ENCODE measurements around the gene IFT74. TPM values are rescaled to one million over a fixed set of nuclear protein-coding genes. Genes with fewer than 3 reads are reported as not detected.
A peak's percentile ranks its signal among the peaks of the same experiment; 100 is the strongest.

Gene IFT74
- total and polyA plus RNA-seq, 2 of the 13 experiments (the other 11 are each of a cell fraction or from before 2014, with no cell fraction given), result 4.2 to 12.3 TPM

GRCh38 chr9:26946753-26947727 is 9.2 kb upstream of the IFT74 start, which contains the start of gene PLAA (continued):
- TF ChIP-seq SMAD1 (CRISPR knock-in tag; IDR thresholded peaks at IDR 0.05; ENCODE audit: borderline replicate concordance, low read depth), result peak; percentile 91; the same call in 1 of the 2 replicates
- TF ChIP-seq, protein P1, sequence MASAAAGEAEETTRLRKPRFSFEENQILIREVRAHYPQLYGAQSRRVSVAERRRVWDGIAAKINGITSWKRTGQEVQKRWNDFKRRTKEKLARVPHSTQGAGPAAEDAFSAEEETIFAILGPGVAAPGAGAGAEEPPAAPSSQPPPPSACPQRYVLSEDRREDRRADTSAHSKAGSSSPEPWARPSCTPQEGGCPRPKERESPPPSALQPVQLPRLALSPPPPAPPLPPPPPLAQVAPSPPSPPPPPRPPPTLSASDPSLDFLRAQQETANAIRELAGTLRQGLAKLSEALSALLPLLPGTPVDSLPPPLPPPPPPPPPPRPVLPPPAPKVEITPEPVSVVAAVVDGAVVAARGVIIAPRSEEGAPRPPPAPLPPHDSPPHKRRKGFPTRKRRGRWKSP (CRISPR knock-in tag; IDR thresholded peaks at IDR 0.05), result no peak
- TF ChIP-seq ZNF451 (CRISPR knock-in tag; IDR thresholded peaks at IDR 0.05), result 0 out of 2 replicates have a peak, but pooled peaks have one; percentile 42
- peak; percentile 39 for TF ChIP-seq HNRNPK (IDR thresholded peaks at IDR 0.05; ENCODE audit: low read depth, low read length, poor library complexity, severe bottlenecking)
- TF ChIP-seq SUZ12 (IDR thresholded peaks at IDR 0.05; ENCODE audit: low read depth, low read length), result peak; percentile 53
- TF ChIP-seq, protein P2, sequence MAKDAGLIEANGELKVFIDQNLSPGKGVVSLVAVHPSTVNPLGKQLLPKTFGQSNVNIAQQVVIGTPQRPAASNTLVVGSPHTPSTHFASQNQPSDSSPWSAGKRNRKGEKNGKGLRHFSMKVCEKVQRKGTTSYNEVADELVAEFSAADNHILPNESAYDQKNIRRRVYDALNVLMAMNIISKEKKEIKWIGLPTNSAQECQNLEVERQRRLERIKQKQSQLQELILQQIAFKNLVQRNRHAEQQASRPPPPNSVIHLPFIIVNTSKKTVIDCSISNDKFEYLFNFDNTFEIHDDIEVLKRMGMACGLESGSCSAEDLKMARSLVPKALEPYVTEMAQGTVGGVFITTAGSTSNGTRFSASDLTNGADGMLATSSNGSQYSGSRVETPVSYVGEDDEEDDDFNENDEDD (CRISPR knock-in tag; IDR thresholded peaks at IDR 0.05; ENCODE audit: borderline replicate concordance), result peak; percentile 94; the same call in 1 of the 2 replicates
- TF ChIP-seq TRIM22 (IDR thresholded peaks at IDR 0.05), result no peak
- TF ChIP-seq, protein P3, sequence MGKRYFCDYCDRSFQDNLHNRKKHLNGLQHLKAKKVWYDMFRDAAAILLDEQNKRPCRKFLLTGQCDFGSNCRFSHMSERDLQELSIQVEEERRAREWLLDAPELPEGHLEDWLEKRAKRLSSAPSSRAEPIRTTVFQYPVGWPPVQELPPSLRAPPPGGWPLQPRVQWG (CRISPR knock-in tag; IDR thresholded peaks at IDR 0.05; ENCODE audit: borderline replicate concordance, low read depth), result no peak
- TF ChIP-seq, protein P4, sequence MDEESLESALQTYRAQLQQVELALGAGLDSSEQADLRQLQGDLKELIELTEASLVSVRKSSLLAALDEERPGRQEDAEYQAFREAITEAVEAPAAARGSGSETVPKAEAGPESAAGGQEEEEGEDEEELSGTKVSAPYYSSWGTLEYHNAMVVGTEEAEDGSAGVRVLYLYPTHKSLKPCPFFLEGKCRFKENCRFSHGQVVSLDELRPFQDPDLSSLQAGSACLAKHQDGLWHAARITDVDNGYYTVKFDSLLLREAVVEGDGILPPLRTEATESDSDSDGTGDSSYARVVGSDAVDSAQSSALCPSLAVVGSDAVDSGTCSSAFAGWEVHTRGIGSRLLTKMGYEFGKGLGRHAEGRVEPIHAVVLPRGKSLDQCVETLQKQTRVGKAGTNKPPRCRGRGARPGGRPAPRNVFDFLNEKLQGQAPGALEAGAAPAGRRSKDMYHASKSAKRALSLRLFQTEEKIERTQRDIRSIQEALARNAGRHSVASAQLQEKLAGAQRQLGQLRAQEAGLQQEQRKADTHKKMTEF (CRISPR knock-in tag; IDR thresholded peaks at IDR 0.05), result peak; percentile 90
- TF ChIP-seq KLF15 (CRISPR knock-in tag; IDR thresholded peaks at IDR 0.05; ENCODE audit: borderline replicate concordance), result no peak
- no peak for TF ChIP-seq CEBPG (CRISPR knock-in tag; IDR thresholded peaks at IDR 0.05)
- peak; percentile 98 for TF ChIP-seq THAP11 (CRISPR knock-in tag; IDR thresholded peaks at IDR 0.05)
- TF ChIP-seq ATAD3A (CRISPR knock-in tag; IDR thresholded peaks at IDR 0.05), result no peak
- TF ChIP-seq ZNF639 (CRISPR knock-in tag; conservative IDR thresholded peaks at IDR 0.05), result peak; percentile 82
- TF ChIP-seq SP2 (CRISPR knock-in tag; IDR thresholded peaks at IDR 0.05), result peak; percentile 76
- TF ChIP-seq HOXA9 (CRISPR knock-in tag; IDR thresholded peaks at IDR 0.05; ENCODE audit: borderline replicate concordance), result no peak
- no peak for TF ChIP-seq PLRG1 (conservative IDR thresholded peaks at IDR 0.05)
- no peak for TF ChIP-seq ZNF101 (CRISPR knock-in tag; IDR thresholded peaks at IDR 0.05; ENCODE audit: borderline replicate concordance, low read depth)
- no peak for TF ChIP-seq HOXD1 (CRISPR knock-in tag; IDR thresholded peaks at IDR 0.05)
- TF ChIP-seq CAMTA2 (CRISPR knock-in tag; IDR thresholded peaks at IDR 0.05; ENCODE audit: borderline replicate concordance), result 0 out of 2 replicates have a peak, but pooled peaks have one; percentile 28
- no peak for TF ChIP-seq JUNB (CRISPR knock-in tag; IDR thresholded peaks at IDR 0.05; ENCODE audit: borderline replicate concordance)
- TF ChIP-seq WIZ (CRISPR knock-in tag; IDR thresholded peaks at IDR 0.05), result peak; percentile 88; the same call in 1 of the 2 replicates

Measured in HepG2 (cell line).